KOPT-K1 (cell line): Measurements from ENCODE around the gene ROBO2.

Experiments
- H3K27ac ChIP-seq: fragments of 200-600 bp; sonication (generic); 2 replicates; pipeline ENCODE4 v1.5.1; 2016; ENCODE audit warnings: antibody characterized with exemption, mild to moderate bottlenecking, low read depth, low read length; ENCODE audit not compliant: poor library complexity, severe bottlenecking
- H3K36me3 ChIP-seq: fragments of 200-600 bp; sonication (generic); 2 replicates; pipeline ENCODE4 v1.5.1; 2017; ENCODE audit warnings: antibody characterized with exemption, mild to moderate bottlenecking, low read length, moderate library complexity; ENCODE audit not compliant: insufficient read depth
- H3K9me3 ChIP-seq: fragments of 200-600 bp; sonication (generic); 2 replicates; pipeline ENCODE4 v1.5.1; 2017; ENCODE audit warnings: antibody characterized with exemption, low read length, mild to moderate bottlenecking; ENCODE audit not compliant: insufficient read depth, poor library complexity, severe bottlenecking

ROBO2 gene

GRCh38 chr3:77071809-77072208 is 31.9 kb downstream of the ROBO2 start:
- no peaks in the 10 kb centered on the region for H3K36me3 ChIP-seq

GRCh38 chr3:77072232-77072631 is 32.3 kb downstream of the ROBO2 start:
- Histone ChIP-seq H3K27ac (no peak overlapping the region), H3K9me3 (no peaks in the 10 kb centered on the region), H3K36me3 (no peaks in the 10 kb centered on the region)

More at GRCh38 chr3:77071809-77072208, 31.9 kb downstream of the ROBO2 start:
- H3K9me3 ChIP-seq, result no peaks in the 10 kb centered on the region
- no peak overlapping the region for H3K27ac ChIP-seq

- Histone ChIP-seq H3K9me3 (no peaks in the 10 kb centered on the region), H3K27ac (no peak overlapping the region), H3K36me3 (no peaks in the 10 kb centered on the region)
Observed at GRCh38 chr3:77078279-77078678, 38.4 kb downstream of the ROBO2 start.

- H3K27ac ChIP-seq, result no peak overlapping the region
- no peaks in the 10 kb centered on the region for H3K9me3 ChIP-seq
- no peaks in the 10 kb centered on the region for H3K36me3 ChIP-seq
Observed at GRCh38 chr3:77079988-77080610, 40.2 kb downstream of the ROBO2 start.

GRCh38 chr3:77081240-77081661 is 41.4 kb downstream of the ROBO2 start:
- Histone ChIP-seq H3K9me3 (no peaks in the 10 kb centered on the region), H3K27ac (no peak overlapping the region), H3K36me3 (no peaks in the 10 kb centered on the region)

- H3K27ac ChIP-seq, result no peak overlapping the region
- H3K9me3 ChIP-seq, result no peaks in the 10 kb centered on the region
- H3K36me3 ChIP-seq, result no peaks in the 10 kb centered on the region
Observed at GRCh38 chr3:77084511-77084910, 44.6 kb downstream of the ROBO2 start.

DNA sequence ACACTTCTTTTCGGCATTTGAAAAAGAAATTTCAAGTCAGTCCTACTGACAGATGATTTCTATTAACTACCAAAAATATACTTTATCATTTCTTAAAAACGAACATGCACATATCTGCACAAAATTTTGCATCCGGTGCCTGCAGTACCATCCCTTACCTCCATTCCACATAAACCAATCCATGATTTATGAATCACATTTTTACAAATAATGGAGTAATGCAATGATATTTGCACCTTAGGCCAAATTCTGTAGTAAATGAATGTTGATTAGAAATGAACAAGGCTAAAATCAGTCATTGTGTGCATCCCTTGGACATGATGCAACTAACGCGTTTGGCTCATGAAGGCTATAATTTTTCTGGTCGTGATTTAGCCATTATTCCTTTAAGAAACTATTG is 46.5 kb downstream of the ROBO2 start:
- H3K9me3 ChIP-seq, result no peaks in the 10 kb centered on the region
- no peak overlapping the region for H3K27ac ChIP-seq
- H3K36me3 ChIP-seq, result no peaks in the 10 kb centered on the region

DNA sequence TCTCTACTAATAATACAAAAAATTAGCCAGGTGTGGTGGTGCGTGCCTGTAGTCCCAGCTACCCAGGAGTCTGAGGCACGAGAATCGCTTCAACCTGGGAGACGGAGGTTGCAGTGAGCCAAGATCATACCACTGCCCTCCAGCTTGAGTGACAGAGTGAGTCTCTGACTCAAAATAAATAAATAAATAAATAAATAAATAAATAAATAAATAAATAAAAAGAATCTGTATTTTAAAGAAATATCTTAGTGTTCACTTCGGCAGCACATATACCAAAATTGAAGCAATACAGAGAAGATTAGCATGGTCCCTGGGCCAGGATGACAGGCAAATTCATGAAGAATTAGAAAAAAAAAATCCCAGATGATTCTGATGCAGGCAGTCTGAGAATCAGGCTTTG is 51.9 kb downstream of the ROBO2 start:
- H3K27ac ChIP-seq, result no peak overlapping the region
- no peaks in the 10 kb centered on the region for H3K36me3 ChIP-seq
- no peaks in the 10 kb centered on the region for H3K9me3 ChIP-seq

- H3K9me3 ChIP-seq, result no peaks in the 10 kb centered on the region
- H3K27ac ChIP-seq, result no peak overlapping the region
- H3K36me3 ChIP-seq, result no peaks in the 10 kb centered on the region
Observed at GRCh38 chr3:77093101-77093500, 53.2 kb downstream of the ROBO2 start.

GRCh38 chr3:77096145-77096544 is 56.2 kb downstream of the ROBO2 start:
- no peak overlapping the region for H3K27ac ChIP-seq

GRCh38 chr3:77096966-77097890 is 57.3 kb downstream of the ROBO2 start:
- Histone ChIP-seq H3K9me3 (no peaks in the 10 kb centered on the region), H3K36me3 (no peaks in the 10 kb centered on the region), H3K27ac (no peak overlapping the region)

More at GRCh38 chr3:77096145-77096544, 56.2 kb downstream of the ROBO2 start:
- H3K9me3 ChIP-seq, result no peaks in the 10 kb centered on the region
- H3K36me3 ChIP-seq, result no peaks in the 10 kb centered on the region

GRCh38 chr3:77102951-77103769 is 63.3 kb downstream of the ROBO2 start:
- H3K9me3 ChIP-seq, result no peaks in the 10 kb centered on the region
- no peak overlapping the region for H3K27ac ChIP-seq
- H3K36me3 ChIP-seq, result no peaks in the 10 kb centered on the region

DNA sequence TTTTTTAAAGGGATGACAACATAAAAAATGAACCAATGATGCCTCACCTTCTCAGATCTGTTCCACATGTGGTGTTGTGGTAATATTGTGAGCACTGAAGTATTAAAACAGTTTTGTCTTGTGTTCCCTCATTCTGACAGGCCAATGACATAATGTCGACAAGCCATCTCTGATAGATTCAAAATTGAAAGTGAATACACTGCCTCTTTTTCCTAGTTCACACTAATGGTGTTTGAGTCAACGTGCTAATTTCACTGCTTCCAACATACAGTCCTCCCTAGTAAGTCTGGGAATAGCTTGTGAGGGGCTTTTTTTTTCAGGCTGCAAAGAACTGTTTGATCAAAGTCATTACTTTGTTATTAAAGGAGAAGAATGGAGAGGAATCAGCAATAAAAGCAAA is 82.8 kb downstream of the ROBO2 start:
- Histone ChIP-seq H3K27ac (no peak overlapping the region), H3K36me3 (no peaks in the 10 kb centered on the region), H3K9me3 (no peaks in the 10 kb centered on the region)

DNA sequence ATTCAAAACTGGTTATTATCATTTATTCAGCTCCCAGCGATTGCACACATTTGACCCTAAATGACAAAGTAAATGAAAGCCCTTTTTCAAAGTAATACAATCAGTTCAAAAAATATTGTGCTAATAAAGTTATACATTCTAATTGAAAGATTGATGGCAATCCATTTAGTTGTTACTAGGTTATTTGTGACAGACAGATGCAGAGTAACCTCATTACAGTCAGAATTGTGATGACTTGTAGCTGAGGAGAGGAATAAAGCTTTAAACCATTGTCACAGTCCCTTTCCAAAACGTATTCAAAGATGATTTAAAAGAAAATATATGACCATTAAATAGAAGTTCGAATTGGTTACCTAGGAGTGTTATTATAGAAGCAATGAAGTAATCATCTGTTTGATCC is 86.1 kb downstream of the ROBO2 start:
- Histone ChIP-seq H3K9me3 (no peaks in the 10 kb centered on the region), H3K36me3 (no peaks in the 10 kb centered on the region), H3K27ac (no peak overlapping the region)

- H3K36me3 ChIP-seq, result no peaks in the 10 kb centered on the region
- no peaks in the 10 kb centered on the region for H3K9me3 ChIP-seq
- no peak overlapping the region for H3K27ac ChIP-seq
Observed at GRCh38 chr3:77134769-77135168, 94.9 kb downstream of the ROBO2 start.
